WTC11 (cell line): ENCODE data around the gene PBX4. TPM values are rescaled to one million over a fixed set of nuclear protein-coding genes. Genes with fewer than 3 reads are reported as not detected.

Experiments used
- ATAC-seq: fragments of 200-7000 bp; cut with Tn5 transposase; 2 replicates; pipeline ENCODE4 v1.10.0; 2021; ENCODE audit warnings: mild to moderate bottlenecking, moderate library complexity
- CTCF ChIA-PET: fragments of 300-600 bp; sonication (Branson Sonifier 250); formaldehyde crosslinking; loops from one replicate; lab custom pipeline; 2021; ENCODE audit warnings: antibody characterized with exemption; lab: Charles Lee
- POLR2A ChIA-PET: fragments of 350-600 bp; sonication (Branson Sonifier 250); formaldehyde crosslinking; loops from one replicate; lab custom pipeline; 2021; ENCODE audit warnings: antibody characterized with exemption; lab: Charles Lee
- DNase-seq: peaks from one replicate; pipeline ENCODE4 v3.0.0; 2021; ENCODE audit warnings: low spot score
- H3K27ac Mint-ChIP-seq: 2 replicates; pipeline ENCODE4 v1.8.0; 2021; ENCODE audit warnings: mixed read lengths
- H3K27me3 Mint-ChIP-seq: 2 replicates; pipeline ENCODE4 v1.8.0; 2021; ENCODE audit warnings: low read depth, mild to moderate bottlenecking, moderate library complexity, mixed read lengths
- H3K36me3 Mint-ChIP-seq: 2 replicates; pipeline ENCODE4 v1.8.0; 2021; ENCODE audit warnings: mixed read lengths
- H3K4me1 Mint-ChIP-seq: 2 replicates; pipeline ENCODE4 v1.8.0; 2022; ENCODE audit warnings: mixed read lengths
- H3K4me3 Mint-ChIP-seq: 2 replicates; pipeline ENCODE4 v1.8.0; 2021; ENCODE audit warnings: mild to moderate bottlenecking, moderate library complexity, mixed read lengths
- H3K9me3 Mint-ChIP-seq: 2 replicates; pipeline ENCODE4 v1.8.0; 2021; ENCODE audit warnings: mixed read lengths
- CBFB ChIP-seq: sonication (generic); formaldehyde crosslinking; IDR thresholded peaks from 2 replicates; pipeline ENCODE4 v1.8.1; 2022; ENCODE audit warnings: mild to moderate bottlenecking, low read depth, missing genetic modification reagents
- CREM ChIP-seq: sonication (generic); formaldehyde crosslinking; IDR thresholded peaks from 2 replicates; pipeline ENCODE4 v1.8.1; 2022; ENCODE audit warnings: mild to moderate bottlenecking, missing genetic modification reagents, moderate library complexity
- FOXP1 ChIP-seq: sonication (generic); formaldehyde crosslinking; IDR thresholded peaks from 2 replicates; pipeline ENCODE4 v1.8.0; 2022; ENCODE audit warnings: missing genetic modification reagents, mild to moderate bottlenecking, moderate library complexity, borderline replicate concordance
- GABPB1 ChIP-seq: sonication (generic); formaldehyde crosslinking; IDR thresholded peaks from 2 replicates; pipeline ENCODE4 v1.8.1; 2023; ENCODE audit warnings: mild to moderate bottlenecking, missing genetic modification reagents
- GRHL2 ChIP-seq: fragments of 250-450 bp; sonication (Bioruptor Pico); IDR thresholded peaks from 2 replicates; pipeline ENCODE4 v1.8.0; 2022; ENCODE audit warnings: mild to moderate bottlenecking, moderate library complexity; ENCODE audit not compliant: insufficient replicate concordance, severe bottlenecking
- JAZF1 ChIP-seq: fragments of 250-450 bp; sonication (Bioruptor Pico); IDR thresholded peaks from 2 replicates; pipeline ENCODE4 v1.9.0; 2021; ENCODE audit warnings: moderate library complexity, mild to moderate bottlenecking, inconsistent platforms
- NFYB ChIP-seq: sonication (generic); formaldehyde crosslinking; conservative IDR thresholded peaks from 2 replicates; pipeline ENCODE4 v1.8.0; 2022; ENCODE audit warnings: low read depth, missing genetic modification reagents
- NR3C1 ChIP-seq: sonication (generic); formaldehyde crosslinking; conservative IDR thresholded peaks from 2 replicates; pipeline ENCODE4 v1.8.1; 2023; ENCODE audit warnings: low read depth, mild to moderate bottlenecking, missing genetic modification reagents
- SMAD3 ChIP-seq: sonication (generic); formaldehyde crosslinking; IDR thresholded peaks from 2 replicates; pipeline ENCODE4 v1.8.0; 2022; ENCODE audit warnings: missing genetic modification reagents, mild to moderate bottlenecking, borderline replicate concordance
- ZNF671 ChIP-seq: fragments of 250-450 bp; sonication (Bioruptor Pico); IDR thresholded peaks from 2 replicates; pipeline ENCODE4 v1.8.0; 2021; ENCODE audit warnings: mild to moderate bottlenecking
- total RNA-seq: library from RNA; stranded (reverse); gene quantifications from 3 replicates; pipeline ENCODE4 v1.2.3, GENCODE V29; 2021
- TF ChIP-seq, protein P1 (sequence below): sonication (generic); formaldehyde crosslinking; IDR thresholded peaks from 2 replicates; pipeline ENCODE4 v1.8.1; 2022; ENCODE audit warnings: low read depth, mild to moderate bottlenecking, moderate library complexity, missing genetic modification reagents, borderline replicate concordance
- TF ChIP-seq, protein P2 (sequence below): sonication (generic); formaldehyde crosslinking; IDR thresholded peaks from 2 replicates; pipeline ENCODE4 v1.8.0; 2022; ENCODE audit warnings: missing genetic modification reagents
- TF ChIP-seq, protein P3 (sequence below): sonication (generic); formaldehyde crosslinking; IDR thresholded peaks from 2 replicates; pipeline ENCODE4 v1.8.1; 2022; ENCODE audit warnings: mild to moderate bottlenecking, moderate library complexity, missing genetic modification reagents
- TF ChIP-seq, protein P4 (sequence below): sonication (generic); formaldehyde crosslinking; IDR thresholded peaks from 2 replicates; pipeline ENCODE4 v1.8.1; 2023; ENCODE audit warnings: mild to moderate bottlenecking, missing genetic modification reagents, moderate library complexity
- TF ChIP-seq, protein P5 (sequence below): sonication (generic); formaldehyde crosslinking; conservative IDR thresholded peaks from 2 replicates; pipeline ENCODE4 v1.8.1; 2023; ENCODE audit warnings: mild to moderate bottlenecking, low read depth, missing genetic modification reagents, moderate library complexity
- TF ChIP-seq, protein P6 (sequence below): fragments of 250-450 bp; sonication (Bioruptor Pico); IDR thresholded peaks from 2 replicates; pipeline ENCODE4 v1.9.0; 2021; ENCODE audit warnings: moderate library complexity, mild to moderate bottlenecking, inconsistent platforms, borderline replicate concordance
- TF ChIP-seq, protein P7 (sequence below): sonication (generic); formaldehyde crosslinking; IDR thresholded peaks from 2 replicates; pipeline ENCODE4 v1.8.1; 2022; ENCODE audit warnings: low read depth, missing genetic modification reagents, borderline replicate concordance
- TF ChIP-seq, protein P8 (sequence below): sonication (generic); formaldehyde crosslinking; IDR thresholded peaks from 2 replicates; pipeline ENCODE4 v1.8.0; 2022; ENCODE audit warnings: mild to moderate bottlenecking, missing genetic modification reagents
- TF ChIP-seq, protein P9 (sequence below): sonication (generic); formaldehyde crosslinking; IDR thresholded peaks from 2 replicates; pipeline ENCODE4 v1.8.1; 2022; ENCODE audit warnings: missing genetic modification reagents, borderline replicate concordance

Gene PBX4
- total RNA-seq, 1 experiment from 2014 or later = 3.2 TPM

DNA sequence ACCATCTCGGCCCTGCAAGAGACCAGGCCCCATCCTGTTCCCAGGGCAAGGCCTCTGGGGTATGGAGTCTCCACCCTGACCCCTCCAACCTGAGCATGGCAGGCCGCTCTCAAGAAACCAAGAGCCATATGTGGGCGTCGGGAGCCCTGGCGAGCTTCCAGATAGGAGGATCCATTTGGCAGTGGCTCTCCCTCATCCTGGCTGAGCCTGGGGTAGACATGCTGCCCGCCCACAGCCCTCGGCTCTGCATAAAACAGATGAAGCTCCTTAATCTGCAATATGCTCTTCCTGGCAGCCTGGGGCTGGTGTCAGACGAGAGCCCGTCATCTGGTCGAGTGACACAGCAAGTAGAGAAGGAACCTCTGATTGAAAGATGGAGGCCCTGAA, 38.9 kb upstream of the PBX4 start:
- Mint-ChIP-seq H3K9me3 (no peaks in the 10 kb centered on the region), H3K27ac (no peak overlapping the region), H3K36me3 (peaks cover 67% of the 10 kb centered on the region), H3K4me1 (peaks cover 12% of the 10 kb centered on the region), H3K27me3 (no peaks in the 10 kb centered on the region), H3K4me3 (no peak overlapping the region)
- no peak for ATAC-seq
- ChIA-PET POLR2A (no interaction called here), CTCF (interaction anchor here (2.4 kb wide), 1 partner anchor 14 kb away, joined by 9 read pairs; the partner anchor contains the start of gene GMIP)
- DNase-seq = no peak
- TF ChIP-seq, protein P1, sequence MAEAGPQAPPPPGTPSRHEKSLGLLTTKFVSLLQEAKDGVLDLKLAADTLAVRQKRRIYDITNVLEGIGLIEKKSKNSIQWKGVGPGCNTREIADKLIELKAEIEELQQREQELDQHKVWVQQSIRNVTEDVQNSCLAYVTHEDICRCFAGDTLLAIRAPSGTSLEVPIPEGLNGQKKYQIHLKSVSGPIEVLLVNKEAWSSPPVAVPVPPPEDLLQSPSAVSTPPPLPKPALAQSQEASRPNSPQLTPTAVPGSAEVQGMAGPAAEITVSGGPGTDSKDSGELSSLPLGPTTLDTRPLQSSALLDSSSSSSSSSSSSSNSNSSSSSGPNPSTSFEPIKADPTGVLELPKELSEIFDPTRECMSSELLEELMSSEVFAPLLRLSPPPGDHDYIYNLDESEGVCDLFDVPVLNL = no peak
- TF ChIP-seq, protein P2, sequence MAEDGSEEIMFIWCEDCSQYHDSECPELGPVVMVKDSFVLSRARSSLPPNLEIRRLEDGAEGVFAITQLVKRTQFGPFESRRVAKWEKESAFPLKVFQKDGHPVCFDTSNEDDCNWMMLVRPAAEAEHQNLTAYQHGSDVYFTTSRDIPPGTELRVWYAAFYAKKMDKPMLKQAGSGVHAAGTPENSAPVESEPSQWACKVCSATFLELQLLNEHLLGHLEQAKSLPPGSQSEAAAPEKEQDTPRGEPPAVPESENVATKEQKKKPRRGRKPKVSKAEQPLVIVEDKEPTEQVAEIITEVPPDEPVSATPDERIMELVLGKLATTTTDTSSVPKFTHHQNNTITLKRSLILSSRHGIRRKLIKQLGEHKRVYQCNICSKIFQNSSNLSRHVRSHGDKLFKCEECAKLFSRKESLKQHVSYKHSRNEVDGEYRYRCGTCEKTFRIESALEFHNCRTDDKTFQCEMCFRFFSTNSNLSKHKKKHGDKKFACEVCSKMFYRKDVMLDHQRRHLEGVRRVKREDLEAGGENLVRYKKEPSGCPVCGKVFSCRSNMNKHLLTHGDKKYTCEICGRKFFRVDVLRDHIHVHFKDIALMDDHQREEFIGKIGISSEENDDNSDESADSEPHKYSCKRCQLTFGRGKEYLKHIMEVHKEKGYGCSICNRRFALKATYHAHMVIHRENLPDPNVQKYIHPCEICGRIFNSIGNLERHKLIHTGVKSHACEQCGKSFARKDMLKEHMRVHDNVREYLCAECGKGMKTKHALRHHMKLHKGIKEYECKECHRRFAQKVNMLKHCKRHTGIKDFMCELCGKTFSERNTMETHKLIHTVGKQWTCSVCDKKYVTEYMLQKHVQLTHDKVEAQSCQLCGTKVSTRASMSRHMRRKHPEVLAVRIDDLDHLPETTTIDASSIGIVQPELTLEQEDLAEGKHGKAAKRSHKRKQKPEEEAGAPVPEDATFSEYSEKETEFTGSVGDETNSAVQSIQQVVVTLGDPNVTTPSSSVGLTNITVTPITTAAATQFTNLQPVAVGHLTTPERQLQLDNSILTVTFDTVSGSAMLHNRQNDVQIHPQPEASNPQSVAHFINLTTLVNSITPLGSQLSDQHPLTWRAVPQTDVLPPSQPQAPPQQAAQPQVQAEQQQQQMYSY = no peak
- no peak for TF ChIP-seq ZNF671 (CRISPR knock-in tag)
- no peak for TF ChIP-seq JAZF1 (CRISPR knock-in tag)
- TF ChIP-seq NFYB = no peak
- TF ChIP-seq FOXP1 = no peak
- TF ChIP-seq GRHL2 (CRISPR knock-in tag) = no peak
- TF ChIP-seq, protein P3, sequence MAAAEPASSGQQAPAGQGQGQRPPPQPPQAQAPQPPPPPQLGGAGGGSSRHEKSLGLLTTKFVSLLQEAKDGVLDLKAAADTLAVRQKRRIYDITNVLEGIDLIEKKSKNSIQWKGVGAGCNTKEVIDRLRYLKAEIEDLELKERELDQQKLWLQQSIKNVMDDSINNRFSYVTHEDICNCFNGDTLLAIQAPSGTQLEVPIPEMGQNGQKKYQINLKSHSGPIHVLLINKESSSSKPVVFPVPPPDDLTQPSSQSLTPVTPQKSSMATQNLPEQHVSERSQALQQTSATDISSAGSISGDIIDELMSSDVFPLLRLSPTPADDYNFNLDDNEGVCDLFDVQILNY = no peak
- TF ChIP-seq GABPB1 (CRISPR knock-in tag) = no peak
- TF ChIP-seq CREM (CRISPR knock-in tag) = no peak
- TF ChIP-seq, protein P4, sequence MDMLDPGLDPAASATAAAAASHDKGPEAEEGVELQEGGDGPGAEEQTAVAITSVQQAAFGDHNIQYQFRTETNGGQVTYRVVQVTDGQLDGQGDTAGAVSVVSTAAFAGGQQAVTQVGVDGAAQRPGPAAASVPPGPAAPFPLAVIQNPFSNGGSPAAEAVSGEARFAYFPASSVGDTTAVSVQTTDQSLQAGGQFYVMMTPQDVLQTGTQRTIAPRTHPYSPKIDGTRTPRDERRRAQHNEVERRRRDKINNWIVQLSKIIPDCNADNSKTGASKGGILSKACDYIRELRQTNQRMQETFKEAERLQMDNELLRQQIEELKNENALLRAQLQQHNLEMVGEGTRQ (CRISPR knock-in tag) = no peak
- TF ChIP-seq, protein P5, sequence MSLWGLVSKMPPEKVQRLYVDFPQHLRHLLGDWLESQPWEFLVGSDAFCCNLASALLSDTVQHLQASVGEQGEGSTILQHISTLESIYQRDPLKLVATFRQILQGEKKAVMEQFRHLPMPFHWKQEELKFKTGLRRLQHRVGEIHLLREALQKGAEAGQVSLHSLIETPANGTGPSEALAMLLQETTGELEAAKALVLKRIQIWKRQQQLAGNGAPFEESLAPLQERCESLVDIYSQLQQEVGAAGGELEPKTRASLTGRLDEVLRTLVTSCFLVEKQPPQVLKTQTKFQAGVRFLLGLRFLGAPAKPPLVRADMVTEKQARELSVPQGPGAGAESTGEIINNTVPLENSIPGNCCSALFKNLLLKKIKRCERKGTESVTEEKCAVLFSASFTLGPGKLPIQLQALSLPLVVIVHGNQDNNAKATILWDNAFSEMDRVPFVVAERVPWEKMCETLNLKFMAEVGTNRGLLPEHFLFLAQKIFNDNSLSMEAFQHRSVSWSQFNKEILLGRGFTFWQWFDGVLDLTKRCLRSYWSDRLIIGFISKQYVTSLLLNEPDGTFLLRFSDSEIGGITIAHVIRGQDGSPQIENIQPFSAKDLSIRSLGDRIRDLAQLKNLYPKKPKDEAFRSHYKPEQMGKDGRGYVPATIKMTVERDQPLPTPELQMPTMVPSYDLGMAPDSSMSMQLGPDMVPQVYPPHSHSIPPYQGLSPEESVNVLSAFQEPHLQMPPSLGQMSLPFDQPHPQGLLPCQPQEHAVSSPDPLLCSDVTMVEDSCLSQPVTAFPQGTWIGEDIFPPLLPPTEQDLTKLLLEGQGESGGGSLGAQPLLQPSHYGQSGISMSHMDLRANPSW (CRISPR knock-in tag) = no peak
- no peak for TF ChIP-seq SMAD3 (CRISPR knock-in tag)
- TF ChIP-seq CBFB (CRISPR knock-in tag) = no peak
- TF ChIP-seq, protein P6, sequence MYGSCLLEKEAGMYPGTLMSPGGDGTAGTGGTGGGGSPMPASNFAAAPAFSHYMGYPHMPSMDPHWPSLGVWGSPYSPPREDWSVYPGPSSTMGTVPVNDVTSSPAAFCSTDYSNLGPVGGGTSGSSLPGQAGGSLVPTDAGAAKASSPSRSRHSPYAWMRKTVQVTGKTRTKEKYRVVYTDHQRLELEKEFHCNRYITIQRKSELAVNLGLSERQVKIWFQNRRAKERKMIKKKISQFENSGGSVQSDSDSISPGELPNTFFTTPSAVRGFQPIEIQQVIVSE (CRISPR knock-in tag) = no peak
- TF ChIP-seq, protein P7, sequence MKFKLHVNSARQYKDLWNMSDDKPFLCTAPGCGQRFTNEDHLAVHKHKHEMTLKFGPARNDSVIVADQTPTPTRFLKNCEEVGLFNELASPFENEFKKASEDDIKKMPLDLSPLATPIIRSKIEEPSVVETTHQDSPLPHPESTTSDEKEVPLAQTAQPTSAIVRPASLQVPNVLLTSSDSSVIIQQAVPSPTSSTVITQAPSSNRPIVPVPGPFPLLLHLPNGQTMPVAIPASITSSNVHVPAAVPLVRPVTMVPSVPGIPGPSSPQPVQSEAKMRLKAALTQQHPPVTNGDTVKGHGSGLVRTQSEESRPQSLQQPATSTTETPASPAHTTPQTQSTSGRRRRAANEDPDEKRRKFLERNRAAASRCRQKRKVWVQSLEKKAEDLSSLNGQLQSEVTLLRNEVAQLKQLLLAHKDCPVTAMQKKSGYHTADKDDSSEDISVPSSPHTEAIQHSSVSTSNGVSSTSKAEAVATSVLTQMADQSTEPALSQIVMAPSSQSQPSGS (CRISPR knock-in tag) = no peak
- TF ChIP-seq, protein P8, sequence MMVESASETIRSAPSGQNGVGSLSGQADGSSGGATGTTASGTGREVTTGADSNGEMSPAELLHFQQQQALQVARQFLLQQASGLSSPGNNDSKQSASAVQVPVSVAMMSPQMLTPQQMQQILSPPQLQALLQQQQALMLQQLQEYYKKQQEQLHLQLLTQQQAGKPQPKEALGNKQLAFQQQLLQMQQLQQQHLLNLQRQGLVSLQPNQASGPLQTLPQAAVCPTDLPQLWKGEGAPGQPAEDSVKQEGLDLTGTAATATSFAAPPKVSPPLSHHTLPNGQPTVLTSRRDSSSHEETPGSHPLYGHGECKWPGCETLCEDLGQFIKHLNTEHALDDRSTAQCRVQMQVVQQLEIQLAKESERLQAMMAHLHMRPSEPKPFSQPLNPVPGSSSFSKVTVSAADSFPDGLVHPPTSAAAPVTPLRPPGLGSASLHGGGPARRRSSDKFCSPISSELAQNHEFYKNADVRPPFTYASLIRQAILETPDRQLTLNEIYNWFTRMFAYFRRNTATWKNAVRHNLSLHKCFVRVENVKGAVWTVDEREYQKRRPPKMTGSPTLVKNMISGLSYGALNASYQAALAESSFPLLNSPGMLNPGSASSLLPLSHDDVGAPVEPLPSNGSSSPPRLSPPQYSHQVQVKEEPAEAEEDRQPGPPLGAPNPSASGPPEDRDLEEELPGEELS (CRISPR knock-in tag) = no peak
- TF ChIP-seq NR3C1 = no peak
- TF ChIP-seq, protein P9, sequence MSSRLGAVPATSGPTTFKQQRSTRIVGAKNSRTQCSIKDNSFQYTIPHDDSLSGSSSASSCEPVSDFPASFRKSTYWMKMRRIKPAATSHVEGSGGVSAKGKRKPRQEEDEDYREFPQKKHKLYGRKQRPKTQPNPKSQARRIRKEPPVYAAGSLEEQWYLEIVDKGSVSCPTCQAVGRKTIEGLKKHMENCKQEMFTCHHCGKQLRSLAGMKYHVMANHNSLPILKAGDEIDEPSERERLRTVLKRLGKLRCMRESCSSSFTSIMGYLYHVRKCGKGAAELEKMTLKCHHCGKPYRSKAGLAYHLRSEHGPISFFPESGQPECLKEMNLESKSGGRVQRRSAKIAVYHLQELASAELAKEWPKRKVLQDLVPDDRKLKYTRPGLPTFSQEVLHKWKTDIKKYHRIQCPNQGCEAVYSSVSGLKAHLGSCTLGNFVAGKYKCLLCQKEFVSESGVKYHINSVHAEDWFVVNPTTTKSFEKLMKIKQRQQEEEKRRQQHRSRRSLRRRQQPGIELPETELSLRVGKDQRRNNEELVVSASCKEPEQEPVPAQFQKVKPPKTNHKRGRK (CRISPR knock-in tag) = no peak
